Panc1 (cell line): ENCODE measurements around the gene MACROD2.

ENCODE experiments used
- CTCF ChIP-seq: fragments of 450-650 bp; IDR thresholded peaks from 2 replicates; pipeline ENCODE4 v1.5.1; 2017; ENCODE audit warnings: mild to moderate bottlenecking
- POLR2AphosphoS5 ChIP-seq: IDR thresholded peaks from 2 replicates; pipeline ENCODE4 v1.6.1; 2012; ENCODE audit warnings: mild to moderate bottlenecking, low read depth, low read length, moderate library complexity

DNA sequence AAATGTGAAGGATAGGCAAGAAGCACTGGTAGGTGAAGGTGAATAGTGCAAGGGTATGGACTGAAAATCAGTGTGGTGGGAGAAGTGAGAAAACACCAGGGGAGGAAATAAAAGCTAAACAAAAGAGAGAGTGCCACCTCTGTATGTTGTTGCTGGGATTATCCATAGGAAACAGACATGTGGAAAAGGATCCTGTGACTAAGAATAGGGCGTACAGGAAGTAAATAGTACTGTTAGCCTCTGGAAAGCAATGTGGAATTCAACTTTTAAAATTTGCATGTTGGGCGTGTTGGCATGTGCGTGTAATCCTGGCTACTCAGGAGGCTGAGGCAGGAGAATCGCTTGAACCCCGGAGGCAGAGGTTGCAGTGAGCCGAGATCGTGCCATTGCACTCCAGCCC lies 1916.3 kb downstream of the MACROD2 start:
- TF ChIP-seq CTCF (no peak), POLR2AphosphoS5 (no peak)
